CD14-positive monocyte (primary cell): ENCODE measurements around the gene TYMP. TPM values are rescaled to one million over a fixed set of nuclear protein-coding genes. Genes with fewer than 3 reads are reported as not detected.

Experiments
- DNase-seq, 3 donors: peaks; one replicate each; pipeline ENCODE4 v3.0.0-alpha.2; 2011 to 2022
- H2AFZ ChIP-seq: 2 replicates; pipeline ENCODE4 v1.6.0; 2012; ENCODE audit warnings: mild to moderate bottlenecking, low read depth, low read length, inconsistent platforms; ENCODE audit not compliant: insufficient read depth, poor library complexity, severe bottlenecking
- H3K27ac ChIP-seq, 2 donors: 1 replicate in 1 of 2; 2 replicates in 1 of 2; pipeline ENCODE4 v1.5.1; 2012 to 2013; ENCODE audit warnings: low read length in 2 of 2, control low read depth in 1 of 2, inconsistent platforms in 1 of 2, low read depth in 1 of 2, mild to moderate bottlenecking in 1 of 2
- H3K27me3 ChIP-seq, 2 donors: one replicate each; pipeline versions ENCODE4 v1.6.0 to v1.6.1; 2011 to 2013; ENCODE audit warnings: low read length in 2 of 2; ENCODE audit not compliant: control insufficient read depth in 2 of 2, insufficient read depth in 2 of 2
- H3K36me3 ChIP-seq, 2 donors: replicated peaks in 1 of 2; 1 replicate in 1 of 2; 2 replicates in 1 of 2; pipeline versions ENCODE4 v1.5.1 to v1.6.1; 2012 to 2013; ENCODE audit warnings: low read length in 2 of 2, control low read depth in 1 of 2, inconsistent platforms in 1 of 2, mild to moderate bottlenecking in 1 of 2; ENCODE audit not compliant: insufficient read depth in 2 of 2, control insufficient read depth in 1 of 2
- H3K4me1 ChIP-seq, 2 donors: 1 replicate in 1 of 2; 2 replicates in 1 of 2; pipeline versions ENCODE4 v1.5.1 to v1.6.1; 2012 to 2013; ENCODE audit warnings: low read length in 2 of 2, control low read depth in 1 of 2, inconsistent platforms in 1 of 2, mild to moderate bottlenecking in 1 of 2, moderate library complexity in 1 of 2; ENCODE audit not compliant: insufficient read depth in 2 of 2, control insufficient read depth in 1 of 2
- H3K4me2 ChIP-seq: replicated peaks from 2 replicates; pipeline ENCODE3; 2012; ENCODE audit warnings: low read length, moderate library complexity, mild to moderate bottlenecking; ENCODE audit not compliant: poor library complexity, severe bottlenecking; ENCODE audit errors: extremely low read depth
- H3K4me3 ChIP-seq, 3 experiments: fragments of 200-600 bp in 1 of 3; sonication (generic) in 1 of 3; replicated peaks in 1 of 3; 1 replicate in 2 of 3; 2 replicates in 1 of 3; pipeline ENCODE4 v1.5.1; 2011 to 2013; ENCODE audit warnings: low read length in 3 of 3, mild to moderate bottlenecking in 3 of 3, control low read depth in 2 of 3, low read depth in 2 of 3, inconsistent platforms in 1 of 3, moderate library complexity in 1 of 3
- H3K79me2 ChIP-seq: 2 replicates; pipeline ENCODE4 v1.6.0; 2012; ENCODE audit warnings: mild to moderate bottlenecking, control low read depth, inconsistent platforms, low read length, moderate library complexity; ENCODE audit not compliant: insufficient read depth
- H3K9ac ChIP-seq: 2 replicates; pipeline ENCODE4 v1.6.0; 2017; ENCODE audit warnings: low read length, mild to moderate bottlenecking; ENCODE audit not compliant: insufficient read depth, poor library complexity, severe bottlenecking
- H3K9me3 ChIP-seq, 2 donors: replicated peaks in 1 of 2; 1 replicate in 1 of 2; 2 replicates in 1 of 2; pipeline versions ENCODE4 v1.5.1 to v1.6.1; 2012 to 2013; ENCODE audit warnings: low read length in 2 of 2, control low read depth in 1 of 2; ENCODE audit not compliant: control insufficient read depth in 1 of 2, insufficient read depth in 1 of 2
- H4K20me1 ChIP-seq: 2 replicates; pipeline ENCODE4 v1.6.0; 2012; ENCODE audit warnings: mild to moderate bottlenecking, low read length, control low read depth, moderate library complexity; ENCODE audit not compliant: insufficient read depth
- H3K27ac Mint-ChIP-seq, 7 donors: one replicate each; pipeline ENCODE4 v1.8.0; 2020; ENCODE audit warnings: mild to moderate bottlenecking in 7 of 7, mixed read lengths in 7 of 7, moderate library complexity in 6 of 7, inconsistent platforms in 2 of 7
- H3K27me3 Mint-ChIP-seq, 3 donors: one replicate each; pipeline ENCODE4 v1.8.0; 2021 to 2022; ENCODE audit warnings: low read depth in 3 of 3, mild to moderate bottlenecking in 3 of 3, mixed read lengths in 3 of 3, moderate library complexity in 3 of 3, inconsistent platforms in 1 of 3
- H3K36me3 Mint-ChIP-seq, 2 donors: one replicate each; pipeline ENCODE4 v1.8.0; 2020; ENCODE audit warnings: mixed read lengths in 2 of 2, inconsistent platforms in 1 of 2, mild to moderate bottlenecking in 1 of 2
- H3K4me1 Mint-ChIP-seq: one replicate; pipeline ENCODE4 v1.8.0; 2020; ENCODE audit warnings: mild to moderate bottlenecking, mixed read lengths
- H3K4me3 Mint-ChIP-seq, 2 donors: one replicate each; pipeline ENCODE4 v1.8.0; 2020; ENCODE audit warnings: mild to moderate bottlenecking in 2 of 2, mixed read lengths in 2 of 2, moderate library complexity in 1 of 2
- H3K9me3 Mint-ChIP-seq, 7 donors: one replicate each; pipeline ENCODE4 v1.8.0; 2020 to 2022; ENCODE audit warnings: mixed read lengths in 7 of 7, mild to moderate bottlenecking in 6 of 7, moderate library complexity in 6 of 7, inconsistent platforms in 2 of 7
- CTCF ChIP-seq: fragments of 200-600 bp; IDR thresholded peaks from one replicate; pipeline ENCODE4 v1.8.0; 2022; ENCODE audit warnings: antibody characterized with exemption, mild to moderate bottlenecking
- WGBS: methylation state at CpG from one replicate; pipeline ENCODE4 v1.1.5; 2013; ENCODE audit warnings: missing lambda C conversion rate; ENCODE audit not compliant: insufficient coverage; 5-methylcytosine and 5-hydroxymethylcytosine counted together
- intact Hi-C, 2 donors: fragments of 100-400 bp; cut with micrococcal nuclease; formaldehyde crosslinking; loops; one replicate each; pipeline versions ENCODE4 v1.15.0 to v1.15.1; 2023
- polyA plus RNA-seq, 3 donors: library from polyadenylated mRNA; depleted of rRNA in 1 of 3; unstranded in 2 of 3; stranded (reverse) in 1 of 3; fragments of 300-500 nt in 2 of 3; fragments of >200 nt in 1 of 3; fragmentation: Illumina TruSeq in 2 of 3; gene quantifications; 1 replicate in 2 of 3; 2 replicates in 1 of 3; pipeline ENCODE4 v1.2.3, GENCODE V29; 2012 to 2021

Gene TYMP
- polyA plus RNA-seq, 3 donors = 787 to 994 (median 955) TPM

- Mint-ChIP-seq H3K4me1 (peaks cover 54% of the 10 kb centered on the region), H3K36me3 (peaks cover 11 to 17% of the 10 kb centered on the region in 2 donors), H3K9me3 (no peaks in the 10 kb centered on the region), H3K4me3 (peak overlapping the region; percentile 90 to 93), H3K27me3 (no peaks in the 10 kb centered on the region), H3K27ac (peak overlapping the region; percentile 99 to 100 (median 99))
- Histone ChIP-seq H3K4me2 (peak overlapping the region; percentile 95), H3K27ac (peak overlapping the region; percentile 100), H3K4me3 (peak overlapping the region; percentile 72 to 99 (median 92)), H3K79me2 (peaks cover 77% of the 10 kb centered on the region), H3K4me1 (peaks cover 76 to 87% of the 10 kb centered on the region in 2 donors), H3K36me3 (peaks cover 11 to 13% of the 10 kb centered on the region in 2 donors), H4K20me1 (peaks cover 17% of the 10 kb centered on the region), H3K27me3 (no peaks in the 10 kb centered on the region), H3K9ac (peak overlapping the region; percentile 100), H2AFZ (no peak overlapping the region), H3K9me3 (no peaks in the 10 kb centered on the region)
- WGBS = 78% methylated on average over 11 of the region's 19 CpGs
- DNase-seq = no peak
- intact Hi-C loops = loop anchor here in 1 of 2 donors (5.0 to 10.0 kb wide), 3 partner anchors 231 to 598 kb away; partner anchors contain the start of gene TRABD
- TF ChIP-seq CTCF = no peak
Observed at GRCh38 chr22:50532824-50533796, 3.3 kb upstream of the TYMP start.

GRCh38 chr22:50531962-50532674 is 2.3 kb upstream of the TYMP start:
- peaks cover 54% of the 10 kb centered on the region for H3K4me1 Mint-ChIP-seq
- Histone ChIP-seq H2AFZ (no peak overlapping the region), H3K79me2 (peaks cover 84% of the 10 kb centered on the region), H3K36me3 (peaks cover 13 to 16% of the 10 kb centered on the region in 2 donors), H3K9ac (peak overlapping the region; percentile 100), H4K20me1 (peaks cover 27% of the 10 kb centered on the region), H3K9me3 (no peaks in the 10 kb centered on the region), H3K27me3 (no peaks in the 10 kb centered on the region), H3K4me3 (peak overlapping the region; percentile 72 to 99 (median 92)), H3K4me2 (peak overlapping the region; percentile 95), H3K27ac (peak overlapping the region; percentile 100), H3K4me1 (peaks cover 76 to 87% of the 10 kb centered on the region in 2 donors)
- H3K9me3 Mint-ChIP-seq = no peaks in the 10 kb centered on the region
- WGBS = 0% methylated on average over 46 of the region's 56 CpGs
- H3K4me3 Mint-ChIP-seq = peak overlapping the region; percentile 90 to 93
- peak in 1 of 3 donors; percentile 52 for DNase-seq
- TF ChIP-seq CTCF = no peak
- peaks cover 21 to 23% of the 10 kb centered on the region in 2 donors for H3K36me3 Mint-ChIP-seq
- intact Hi-C loops = loop anchor here (1.0 to 10.0 kb wide), 4 partner anchors 7 to 597 kb away; partner anchors contain the start of gene TRABD (in 1 of the 2)
- peak overlapping the region; percentile 99 to 100 (median 99) for H3K27ac Mint-ChIP-seq
- H3K27me3 Mint-ChIP-seq = no peaks in the 10 kb centered on the region
